ENCODE data around the gene GPR68.
A peak's percentile ranks its signal among the peaks of the same experiment; 100 is the strongest.
"Not testable (repeated sequence)": the region's sequence is repeated elsewhere in the genome, so short reads cannot be mapped to it uniquely, and the experiment has no call there.

The GPR68 gene

DNA sequence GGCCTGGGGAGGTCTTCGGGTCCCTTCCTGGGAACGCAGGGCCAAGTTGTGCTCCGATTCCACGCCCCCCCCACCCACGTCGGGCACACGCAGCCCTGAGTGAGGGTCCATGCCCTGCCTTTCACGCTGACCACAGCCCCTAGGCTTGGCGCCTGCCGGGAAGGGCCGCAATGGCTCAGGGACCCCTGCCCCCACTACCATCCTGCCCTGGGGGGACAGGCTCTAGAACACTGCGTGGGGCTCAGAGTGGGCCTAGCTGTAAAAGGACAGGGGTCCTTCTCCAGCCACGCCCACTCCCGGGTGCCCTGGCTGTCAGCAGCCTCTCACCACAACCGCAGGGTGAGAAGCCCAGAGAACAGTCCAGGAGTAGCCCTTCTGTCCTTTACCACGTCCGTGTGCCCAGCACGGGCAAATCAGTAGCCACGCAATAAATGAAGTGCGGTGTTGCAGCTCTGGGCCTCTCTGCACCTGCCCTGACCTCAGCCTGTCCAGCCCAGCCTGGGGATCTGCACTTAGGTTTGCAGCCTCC is 9.4 kb upstream of the GPR68 start:
- no peak for DNase-seq (ENCODE audit: low read depth in 2 of 2)

DNA sequence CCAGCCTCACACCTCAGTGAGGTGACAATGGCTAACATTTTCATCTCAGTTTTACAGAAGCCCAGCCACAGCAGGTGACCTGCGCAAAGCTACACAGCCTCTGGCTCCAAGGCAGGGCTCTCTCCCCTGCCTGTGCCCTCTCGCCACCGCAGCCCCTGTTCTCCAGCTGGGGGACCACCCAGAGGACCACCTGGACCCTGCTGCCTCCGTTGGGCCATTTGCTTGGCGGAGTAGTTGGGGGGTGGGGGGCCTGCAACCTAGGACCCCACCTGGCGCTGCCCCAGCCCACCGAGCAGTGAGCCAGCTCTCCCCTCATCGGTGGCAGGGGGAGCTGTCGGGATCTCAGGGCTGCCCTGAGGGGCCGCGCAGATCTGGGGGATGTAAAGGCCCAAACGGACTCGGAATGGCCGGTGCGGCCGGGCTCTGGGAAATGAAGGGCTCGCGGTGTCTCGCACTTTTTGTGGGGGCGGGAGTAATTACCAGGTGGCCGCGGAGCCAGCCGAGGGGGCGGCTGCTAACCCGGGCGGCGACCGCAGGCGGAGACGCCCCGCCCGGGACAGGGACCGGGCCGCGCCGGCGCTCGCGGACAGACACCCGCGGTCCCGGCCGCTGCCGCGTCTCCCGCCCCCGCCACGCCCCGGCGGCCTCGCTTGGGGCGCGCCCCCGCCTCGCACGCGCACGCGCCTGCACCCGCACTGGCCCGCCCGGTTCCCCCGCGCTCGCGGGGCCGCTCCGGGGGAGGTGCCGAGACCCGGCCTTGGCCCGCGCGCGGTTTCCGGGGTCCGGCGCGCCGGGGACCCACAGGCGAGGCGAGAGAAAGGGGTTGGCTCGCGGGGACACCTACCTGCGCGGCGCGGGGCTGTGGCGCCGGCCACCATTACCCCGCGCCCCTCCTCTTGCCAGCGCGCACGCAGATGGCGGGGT is 8.6 kb upstream of the GPR68 start:
- no peak for DNase-seq (ENCODE audit: low read depth in 2 of 2)

DNA sequence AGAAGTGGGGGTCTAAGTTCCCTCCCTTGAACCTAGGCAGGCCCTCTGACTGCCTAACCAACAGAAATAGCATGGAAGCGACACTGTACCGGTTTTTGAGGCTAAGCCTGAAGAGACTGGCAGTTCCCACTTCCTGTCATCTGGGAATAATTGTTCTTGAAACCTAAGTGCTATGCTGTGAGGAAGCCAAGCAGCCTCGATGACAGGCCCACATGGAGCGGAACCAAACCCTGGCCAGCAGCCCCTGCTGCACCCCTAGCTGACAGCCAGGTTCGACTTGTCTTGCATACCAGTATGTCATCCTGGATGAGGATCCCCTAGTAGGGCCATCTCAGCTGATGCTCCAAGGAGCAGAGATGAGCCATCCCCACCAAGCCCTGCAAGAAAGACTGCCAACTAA is 6.4 kb upstream of the GPR68 start:
- no peak for DNase-seq (ENCODE audit: low read depth in 2 of 2)

DNA sequence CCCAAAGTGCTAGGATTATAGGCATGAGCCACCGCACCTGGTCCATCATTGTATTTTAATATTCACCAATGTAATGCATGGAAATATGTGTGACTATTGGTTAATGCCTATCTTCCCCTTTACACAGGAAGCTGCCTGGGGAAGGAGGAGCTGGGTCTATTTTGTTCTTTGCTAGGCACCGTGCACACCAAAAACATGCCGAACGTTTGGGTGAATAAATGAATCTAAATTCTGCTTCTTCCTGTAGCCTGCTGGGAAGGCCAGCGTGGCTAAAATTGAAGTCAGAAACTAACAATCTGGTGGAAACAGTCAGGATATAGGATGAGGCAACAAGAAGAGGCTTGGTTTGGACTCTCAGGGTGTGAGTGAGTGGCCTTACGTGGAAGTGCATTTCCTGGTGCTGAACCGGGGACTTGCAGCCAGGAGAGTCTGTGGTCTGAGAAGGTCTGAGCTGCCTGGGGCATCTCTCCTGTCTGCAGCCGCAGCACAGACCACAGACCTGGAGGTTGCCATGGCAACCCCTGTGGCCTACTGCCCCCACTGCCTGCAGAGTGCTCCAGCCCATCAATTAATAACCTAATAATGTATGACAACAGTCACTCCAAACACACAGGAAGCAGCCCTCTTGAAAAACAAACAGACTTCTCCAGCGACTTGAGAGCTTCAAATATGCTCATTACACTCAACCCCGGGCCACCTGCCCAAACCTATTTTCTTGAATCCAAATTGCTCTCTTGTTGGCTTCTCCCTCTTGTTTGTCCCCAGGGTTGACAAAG is 5.5 kb upstream of the GPR68 start:
- DNase-seq (ENCODE audit: low read depth in 2 of 2), result no peak

DNA sequence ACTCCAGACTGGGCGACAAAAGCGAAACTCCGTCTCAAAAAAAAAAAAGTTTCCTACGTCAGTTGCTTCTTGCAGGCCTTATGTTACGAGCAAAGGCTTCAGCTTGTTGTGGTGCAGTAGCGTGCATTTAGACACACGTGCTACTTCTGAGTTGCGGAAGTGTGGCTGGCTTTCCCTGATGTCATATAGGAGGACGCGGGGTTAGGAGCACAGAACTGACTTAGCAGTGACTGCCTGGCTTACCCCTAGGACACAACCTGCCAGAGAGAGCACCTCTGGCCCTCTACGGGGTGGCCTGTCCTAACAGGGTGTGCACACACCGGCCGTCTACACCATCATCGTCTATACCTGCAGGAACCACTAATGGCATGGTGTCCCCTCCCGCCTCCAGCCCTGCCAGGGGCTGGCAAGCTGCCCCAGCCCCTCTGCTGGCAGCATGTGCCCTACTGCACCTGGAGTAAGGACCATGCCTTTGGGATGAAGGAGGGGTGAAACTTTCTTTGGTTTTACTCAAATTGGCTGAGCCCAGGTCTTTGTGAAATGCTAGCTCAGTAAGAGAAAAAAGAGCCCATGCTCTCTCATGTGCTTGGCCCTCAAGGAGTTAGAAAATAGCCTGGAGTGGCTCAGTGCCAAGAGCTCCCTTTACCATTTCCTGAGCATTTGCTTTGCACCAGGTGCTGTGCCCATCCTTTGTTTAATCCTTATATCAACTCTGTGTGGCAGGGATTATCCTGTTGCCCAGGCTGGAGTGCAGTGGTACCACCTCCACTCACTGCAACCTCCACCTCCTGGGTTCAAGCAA is 1.7 kb upstream of the GPR68 start:
- peak; percentile 54 for DNase-seq (ENCODE audit: low read depth in 2 of 2)

DNA sequence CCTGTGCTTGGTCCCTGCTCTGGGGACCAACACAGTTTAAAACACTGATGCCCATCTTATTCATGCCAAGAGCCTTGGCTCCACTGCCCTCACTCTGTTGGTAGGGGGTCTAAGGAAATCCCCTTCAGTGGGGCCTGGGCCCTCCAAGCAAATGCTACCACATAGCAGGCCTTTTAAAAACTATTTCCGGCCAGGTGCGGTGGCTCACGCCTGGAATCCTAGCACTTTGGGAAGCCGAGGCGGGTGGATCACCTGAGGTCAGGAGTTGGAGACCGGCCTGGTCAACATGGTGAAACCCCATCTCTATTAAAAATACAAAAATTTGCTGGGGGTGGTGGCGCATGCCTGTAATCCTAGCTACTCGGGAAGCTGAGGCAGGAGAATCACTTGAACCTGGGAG is 1.1 kb upstream of the GPR68 start:
- DNase-seq (ENCODE audit: low read depth in 2 of 2), result not testable (repeated sequence)

DNA sequence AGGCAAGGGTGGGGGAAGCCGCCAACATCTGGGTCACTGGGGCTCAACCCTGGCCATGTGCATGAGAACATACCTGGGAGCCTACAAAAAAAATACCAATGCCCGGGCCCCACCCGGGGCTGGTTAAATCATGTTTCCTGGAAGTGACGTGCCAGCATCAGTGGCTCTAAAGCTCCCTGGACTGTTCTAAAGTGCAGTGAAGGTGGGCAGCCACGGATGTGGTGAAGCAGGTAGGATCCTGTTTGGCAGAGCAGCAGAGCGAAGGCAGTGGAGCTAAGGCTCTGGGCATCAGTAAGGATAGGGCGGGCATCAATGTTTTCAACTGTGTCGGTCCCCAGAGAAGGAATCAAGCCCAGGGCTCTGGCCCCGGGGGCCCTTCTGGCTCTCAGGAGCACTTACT is 525 bp upstream of the GPR68 start:
- peak in 1 of 2 donors; percentile 43 for DNase-seq (ENCODE audit: low read depth in 2 of 2)

DNA sequence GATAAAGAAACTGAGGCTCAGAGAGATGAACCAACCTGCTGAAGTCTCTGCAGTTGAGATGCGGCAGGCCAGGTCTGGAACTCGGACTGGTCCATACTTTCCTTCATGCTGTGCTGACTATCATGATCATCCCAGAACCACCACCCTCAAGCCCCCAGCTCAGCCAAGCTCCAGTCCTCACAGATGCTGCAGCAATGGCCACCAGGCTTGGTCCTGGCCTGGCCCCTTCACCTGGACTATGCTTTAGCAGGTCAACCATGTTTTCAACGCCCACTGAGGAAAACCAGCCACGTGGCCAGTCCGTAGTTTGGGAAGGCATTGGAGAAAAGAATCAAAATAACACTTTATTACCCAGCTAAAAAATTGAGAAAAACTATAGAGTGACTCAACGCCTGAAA is 1.4 kb downstream of the GPR68 start:
- no peak for DNase-seq (ENCODE audit: low read depth in 2 of 2)

DNA sequence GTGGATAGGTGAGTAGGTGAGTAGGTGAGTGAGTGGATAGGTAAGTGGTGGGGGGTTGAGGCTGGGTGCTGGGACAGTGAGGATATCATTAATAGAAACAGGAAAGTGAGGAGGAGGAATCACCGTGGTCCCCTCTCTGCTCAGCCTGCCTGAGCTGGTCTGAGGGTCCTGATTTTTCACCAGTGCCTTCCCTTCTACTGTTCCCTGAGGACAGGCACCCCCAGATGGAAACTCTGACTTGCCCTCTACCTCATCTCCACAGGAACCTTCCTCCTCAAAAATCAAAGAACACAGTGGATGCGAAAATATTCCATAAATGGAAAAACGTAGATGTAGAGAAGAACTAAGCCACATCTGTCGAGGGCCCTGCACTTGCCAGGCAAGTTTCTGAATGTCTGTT is 1.9 kb downstream of the GPR68 start:
- no peak for DNase-seq (ENCODE audit: low read depth in 2 of 2)

DNA sequence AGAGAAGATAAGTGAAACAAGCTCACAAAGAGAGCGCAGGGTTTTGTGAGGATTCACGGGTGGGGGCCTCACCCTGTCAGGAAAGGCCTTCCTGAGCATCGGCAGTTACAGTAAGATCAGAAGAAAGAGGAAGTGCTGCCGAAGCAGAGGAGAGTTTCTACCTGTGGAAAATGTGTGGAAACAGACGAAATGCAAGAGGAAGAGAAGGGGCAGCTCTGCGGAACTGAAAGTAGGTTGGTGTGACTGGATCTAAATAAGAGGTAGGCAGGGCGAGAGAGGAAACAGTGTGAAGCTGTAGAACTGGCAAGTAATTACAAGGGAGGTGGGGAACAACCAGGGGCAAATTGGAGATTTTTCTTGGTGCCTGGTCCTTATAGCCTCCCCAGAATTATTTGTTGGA is 2.6 kb downstream of the GPR68 start:
- no peak for DNase-seq (ENCODE audit: low read depth in 2 of 2)

DNA sequence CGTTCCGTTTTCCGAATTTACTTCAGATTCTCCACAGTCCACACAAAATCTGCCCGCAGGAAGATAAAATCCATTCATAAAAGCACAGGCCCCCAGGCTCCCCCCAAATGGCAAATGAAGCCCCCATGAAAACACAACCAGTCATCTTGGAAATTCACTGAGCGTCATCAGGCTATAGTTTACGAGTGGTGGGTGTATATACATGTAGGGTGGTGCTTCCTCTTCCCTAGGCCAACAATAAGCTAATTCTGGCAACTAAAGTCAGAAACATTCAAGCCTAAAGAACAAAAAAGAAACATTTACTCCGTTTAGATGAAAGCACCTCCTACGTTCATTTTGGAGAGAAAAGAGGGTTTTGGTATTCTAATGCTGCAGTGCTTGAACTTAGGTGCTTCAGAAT is 5.8 kb downstream of the GPR68 start:
- DNase-seq (ENCODE audit: low read depth in 2 of 2), result no peak

DNA sequence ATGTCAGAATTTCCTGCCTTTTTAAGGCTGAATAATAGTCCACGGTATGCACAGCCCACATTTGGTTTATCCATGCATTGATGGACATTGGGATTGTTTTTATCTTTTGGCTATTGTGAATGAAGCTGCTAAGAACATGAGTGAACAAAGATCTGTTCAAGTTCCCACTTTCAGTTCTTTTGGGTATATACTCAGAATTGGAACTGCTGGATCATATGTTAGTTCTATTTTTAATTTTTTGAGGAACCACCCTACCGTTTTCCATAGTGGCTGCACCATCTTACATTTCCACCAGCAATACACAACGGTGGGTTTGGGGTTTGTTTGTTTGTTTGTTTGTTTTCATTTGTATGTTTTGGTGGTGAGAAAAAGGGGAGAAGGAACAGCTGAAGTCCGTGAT is 6.4 kb downstream of the GPR68 start:
- DNase-seq (ENCODE audit: low read depth in 2 of 2), result no peak

DNA sequence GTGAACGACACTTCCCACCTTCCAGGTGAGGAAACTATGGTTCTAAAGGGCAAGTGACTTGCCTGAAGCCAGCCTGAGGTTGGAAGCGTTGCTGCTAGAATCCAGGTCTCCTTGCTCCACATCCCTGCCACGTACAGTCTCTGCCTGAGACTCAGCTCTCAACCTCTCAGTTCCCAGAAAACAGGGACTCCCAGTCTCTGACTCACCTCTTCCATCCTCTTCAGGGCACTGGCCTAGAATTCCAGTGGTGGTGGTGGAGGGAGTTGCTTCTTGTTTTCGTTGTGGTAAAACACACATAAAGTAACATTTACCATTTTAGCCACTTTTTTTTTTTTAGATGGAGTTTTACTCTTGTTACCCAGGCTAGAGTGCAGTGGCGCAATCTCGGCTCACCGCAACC is 7.3 kb downstream of the GPR68 start:
- no peak for DNase-seq (ENCODE audit: low read depth in 2 of 2)

DNA sequence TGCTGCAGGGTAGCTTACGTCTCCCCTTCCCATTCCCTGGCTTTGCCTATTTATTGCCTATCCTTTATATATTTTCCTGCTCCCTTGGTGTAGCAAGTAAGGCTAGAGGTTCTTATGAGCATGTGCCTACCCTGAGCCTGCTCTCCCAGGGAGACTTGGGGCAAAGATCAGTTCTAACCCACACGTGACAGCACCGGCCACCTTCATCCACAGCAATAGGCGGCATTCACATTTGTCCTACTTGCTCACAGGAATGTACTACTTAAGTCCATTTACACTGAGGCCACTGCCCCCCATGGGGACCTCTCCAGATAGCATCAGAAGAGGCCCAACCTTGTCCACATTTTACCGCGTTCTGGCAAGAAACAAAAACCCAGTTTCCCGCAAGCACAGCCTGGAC is 8.7 kb downstream of the GPR68 start:
- no peak for DNase-seq (ENCODE audit: low read depth in 2 of 2)

DNA sequence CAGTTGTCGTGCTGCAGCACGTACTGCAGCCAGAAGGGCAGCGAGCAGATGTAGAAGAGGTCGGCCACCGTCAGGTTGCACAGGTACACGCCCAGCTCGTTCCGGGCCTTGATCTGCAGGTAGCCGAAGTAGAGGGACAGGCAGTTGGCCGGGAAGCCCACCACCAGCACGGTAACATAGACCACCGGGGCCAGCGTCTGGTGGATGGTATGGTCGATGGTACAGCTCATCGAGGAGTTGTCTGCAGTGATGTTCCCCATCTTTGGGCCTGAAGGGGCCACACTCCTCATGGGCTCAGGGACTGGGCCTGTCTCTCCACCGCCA is 9.8 kb downstream of the GPR68 start:
- no peak for DNase-seq (ENCODE audit: low read depth in 2 of 2)

DNA sequence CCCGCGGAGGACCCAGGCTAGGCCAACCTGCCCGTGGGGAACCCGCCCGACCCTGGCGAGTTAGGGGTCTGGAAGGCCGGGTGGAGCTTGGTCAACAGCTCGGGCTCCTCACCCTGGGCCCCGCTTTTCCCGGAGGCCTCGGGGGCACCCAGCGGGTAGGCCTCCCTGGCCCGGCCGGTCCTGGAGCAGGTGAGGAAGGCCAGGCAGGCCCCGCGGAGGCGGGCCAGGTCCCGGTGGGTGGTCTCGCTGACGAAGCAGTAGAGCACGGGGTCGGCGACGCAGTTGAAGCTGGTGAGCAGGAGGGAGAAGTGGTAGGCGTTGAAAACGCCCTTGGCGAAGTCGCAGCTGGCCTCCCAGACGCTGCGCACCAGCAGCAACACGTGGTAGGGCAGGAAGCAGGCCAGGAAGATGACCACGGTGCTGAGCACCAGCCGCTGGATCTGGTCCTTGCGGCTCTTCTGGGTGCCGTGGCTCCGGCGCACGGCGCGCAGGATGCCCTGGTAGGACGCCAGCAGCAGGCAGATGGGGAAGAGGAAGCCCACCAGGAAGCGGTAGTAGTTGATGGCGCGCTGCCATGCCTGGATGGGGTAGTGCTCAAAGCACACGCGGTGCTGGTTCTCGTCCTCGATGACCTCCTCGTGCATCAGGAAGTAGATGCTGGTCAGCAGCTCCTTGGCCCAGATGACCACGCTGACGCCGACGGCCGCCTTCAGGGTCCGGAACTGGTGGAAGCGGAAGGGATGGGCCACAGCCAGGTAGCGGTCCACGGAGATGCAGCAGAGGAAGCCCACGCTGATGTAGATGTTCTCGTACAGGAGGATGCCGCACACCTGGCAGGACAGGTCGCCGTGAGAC is 10.3 kb downstream of the GPR68 start:
- DNase-seq (ENCODE audit: low read depth in 2 of 2), result no peak

DNA sequence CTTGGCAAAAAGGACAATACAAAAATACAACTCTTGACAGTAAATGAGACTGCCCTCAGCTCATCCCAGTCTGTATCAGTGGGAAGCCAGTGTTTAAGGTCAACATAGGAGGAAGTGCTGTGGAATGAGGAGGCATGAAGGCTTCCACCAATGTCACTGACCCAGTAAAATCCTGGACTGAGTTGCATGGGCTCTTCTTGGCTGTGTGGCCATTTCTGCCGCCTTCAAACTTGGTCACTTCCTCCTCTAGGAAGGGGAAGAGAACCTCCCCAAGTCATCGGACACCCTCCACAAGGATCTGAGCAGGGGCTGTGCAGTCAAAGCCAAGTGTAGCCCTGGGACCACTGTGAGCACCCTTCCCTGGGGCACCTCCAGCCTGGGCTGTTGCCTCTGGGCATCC is 11.9 kb downstream of the GPR68 start:
- DNase-seq (ENCODE audit: low read depth in 2 of 2), result no peak

DNA sequence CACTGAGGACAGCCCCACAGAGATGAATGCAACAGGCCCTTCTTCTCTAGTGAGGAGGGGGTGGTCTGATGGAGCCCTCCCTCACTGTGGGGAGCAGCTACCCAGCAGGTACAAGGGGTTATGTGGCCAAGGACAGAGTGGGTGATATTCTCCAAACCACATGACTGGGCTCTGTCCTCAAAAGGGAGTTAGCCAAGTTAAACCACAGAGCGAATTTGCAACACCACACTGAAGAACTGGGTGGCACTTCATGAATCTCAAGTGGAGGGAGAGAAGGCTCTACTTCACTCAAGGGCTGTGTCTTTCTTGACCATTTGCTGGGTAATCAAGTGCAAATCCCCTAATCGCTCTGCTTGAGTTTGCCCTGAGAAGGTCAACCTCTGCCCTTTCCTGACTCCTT is 12.5 kb downstream of the GPR68 start:
- no peak for DNase-seq (ENCODE audit: low read depth in 2 of 2)

DNA sequence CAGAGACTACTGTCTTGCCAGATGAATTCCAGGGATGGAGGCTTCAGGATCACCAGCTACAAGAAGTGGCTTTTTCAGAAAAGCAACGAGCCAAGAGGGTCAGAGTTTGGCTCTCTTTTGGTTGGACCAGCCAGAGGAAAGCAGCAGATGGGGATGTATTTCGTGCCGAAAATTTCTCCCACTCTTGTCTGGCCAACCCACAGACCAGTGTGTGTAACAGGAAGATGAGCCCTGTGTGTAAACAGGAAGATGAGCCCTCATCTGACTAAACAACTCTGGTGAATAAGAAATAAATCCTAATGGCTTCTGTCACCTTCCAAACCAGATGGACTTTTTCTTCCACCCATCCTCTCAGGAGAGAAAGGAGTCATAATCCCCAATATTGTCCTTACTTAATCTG is 13.1 kb downstream of the GPR68 start:
- DNase-seq (ENCODE audit: low read depth in 2 of 2), result no peak

DNA sequence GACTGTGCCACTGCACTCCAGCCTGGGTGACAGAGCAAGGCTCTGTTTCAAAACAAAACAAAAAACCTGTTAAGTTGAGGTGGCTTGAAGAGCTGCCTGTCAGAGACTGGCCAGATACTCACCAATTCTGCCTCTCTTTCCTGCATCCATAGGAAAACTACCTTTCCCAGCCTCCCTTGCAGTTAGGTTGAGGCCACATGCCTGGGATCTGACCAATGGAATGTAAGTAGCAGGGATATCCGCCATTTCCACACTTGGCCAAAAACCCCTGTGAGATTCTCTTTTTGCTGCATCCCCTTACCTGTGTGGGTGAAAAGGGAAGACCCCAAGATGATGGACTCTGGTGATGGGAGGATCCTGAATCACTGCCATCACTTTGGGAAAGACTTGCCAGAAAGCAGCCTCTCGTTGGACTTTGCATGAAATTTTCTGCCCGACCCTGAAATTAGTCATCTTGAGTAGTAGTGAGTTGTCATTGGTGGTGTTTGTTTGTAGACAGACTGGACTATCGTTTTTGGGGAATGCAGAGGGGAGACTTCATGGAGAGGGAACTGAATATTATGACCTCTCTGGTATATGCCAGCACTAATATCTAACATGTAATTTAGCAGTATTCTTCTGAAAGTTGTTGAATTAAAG is 14.0 kb downstream of the GPR68 start:
- no peak for DNase-seq (ENCODE audit: low read depth in 2 of 2)

DNA sequence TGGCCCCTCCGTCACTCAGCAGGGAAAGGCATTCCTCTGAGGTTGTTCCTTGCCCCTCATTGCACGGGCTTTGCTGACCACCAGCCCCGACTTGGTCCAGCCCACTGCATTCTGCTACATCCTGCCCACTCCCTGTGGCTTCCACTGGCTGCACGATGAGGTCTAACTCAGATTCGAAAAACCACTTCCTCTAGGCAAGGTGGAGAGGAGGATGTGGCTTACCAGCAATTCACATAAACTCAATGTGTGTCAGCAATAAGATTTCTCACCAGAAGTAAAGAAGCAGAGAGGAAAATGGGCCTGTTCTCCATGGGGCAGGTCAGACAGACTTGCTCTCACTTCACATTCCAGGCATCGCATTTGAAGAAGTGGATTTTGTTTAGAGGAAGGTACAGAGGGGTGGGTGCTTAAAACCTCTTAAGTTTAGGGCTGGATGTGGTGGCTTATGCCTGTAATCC is 14.7 kb downstream of the GPR68 start:
- DNase-seq (ENCODE audit: low read depth in 2 of 2), result no peak

Data from activated CD4-positive, alpha-beta T cell treated with anti-CD3 and anti-CD28 coated beads for 24 hours (primary cell).